GM19025 (cell line): ENCODE measurements around the gene ST3GAL3.

Source experiments
- ATAC-seq: cut with Tn5 transposase; IDR thresholded peaks from one replicate; pipeline ENCODE4 v1.9.1; 2021; ENCODE audit warnings: mild to moderate bottlenecking, low read depth, moderate library complexity; ENCODE audit not compliant: unreplicated experiment

The ST3GAL3 gene

GRCh38 chr1:43871181-43871910 is 164.0 kb downstream of the ST3GAL3 start:
- no peak for ATAC-seq

GRCh38 chr1:43872280-43872679 is 164.9 kb downstream of the ST3GAL3 start:
- no peak for ATAC-seq

GRCh38 chr1:43873851-43874250 is 166.5 kb downstream of the ST3GAL3 start:
- ATAC-seq: no peak

- no peak for ATAC-seq
Measured at GRCh38 chr1:43874716-43875115, 167.4 kb downstream of the ST3GAL3 start.

- no peak for ATAC-seq
Measured at GRCh38 chr1:43875331-43875730, 168.0 kb downstream of the ST3GAL3 start.

GRCh38 chr1:43877101-43877500 is 169.8 kb downstream of the ST3GAL3 start:
- ATAC-seq: no peak

GRCh38 chr1:43878440-43878839 is 171.1 kb downstream of the ST3GAL3 start:
- ATAC-seq: no peak

GRCh38 chr1:43878854-43879253 is 171.5 kb downstream of the ST3GAL3 start:
- ATAC-seq: no peak

GRCh38 chr1:43879414-43879813 is 172.1 kb downstream of the ST3GAL3 start:
- no peak for ATAC-seq

GRCh38 chr1:43879996-43880395 is 172.7 kb downstream of the ST3GAL3 start:
- ATAC-seq: no peak

GRCh38 chr1:43880604-43881003 is 173.3 kb downstream of the ST3GAL3 start:
- ATAC-seq: no peak

- no peak for ATAC-seq
Measured at GRCh38 chr1:43881415-43881814, 174.1 kb downstream of the ST3GAL3 start.

GRCh38 chr1:43882763-43883162 is 175.4 kb downstream of the ST3GAL3 start:
- ATAC-seq: no peak

- no peak for ATAC-seq
Measured at GRCh38 chr1:43883321-43883720, 176.0 kb downstream of the ST3GAL3 start.

- ATAC-seq: no peak
Measured at GRCh38 chr1:43885279-43885801, 178.0 kb downstream of the ST3GAL3 start.

- no peak for ATAC-seq
Measured at GRCh38 chr1:43887748-43888147, 180.4 kb downstream of the ST3GAL3 start.

GRCh38 chr1:43890815-43891214 is 183.5 kb downstream of the ST3GAL3 start:
- no peak for ATAC-seq

- ATAC-seq: no peak
Measured at GRCh38 chr1:43893006-43893405, 185.7 kb downstream of the ST3GAL3 start.

- ATAC-seq: no peak
Measured at GRCh38 chr1:43898981-43899380, 191.6 kb downstream of the ST3GAL3 start.

- ATAC-seq: no peak
Measured at GRCh38 chr1:43900386-43900785, 193.1 kb downstream of the ST3GAL3 start.

- ATAC-seq: no peak
Measured at GRCh38 chr1:43901196-43901961, 194.0 kb downstream of the ST3GAL3 start.
